ENCODE results near the gene SCYGR4.
"Not testable (repeated sequence)": the region's sequence is repeated elsewhere in the genome, so short reads cannot be mapped to it uniquely, and the experiment has no call there.

SCYGR4 gene

GRCh38 chr2:227657199-227657845 lies 40.0 kb downstream of the SCYGR4 start:
- no peaks in the 10 kb centered on the region for H3K36me3 ChIP-seq (replicated peaks)
- peak overlapping the region; percentile 55 for H3K27ac ChIP-seq
- in situ Hi-C loops (cut with HindIII; ENCODE audit: low pct_ligation_motif_present, low sequenced_read_pairs): no loop called here
- H3K27me3 ChIP-seq (replicated peaks): no peaks in the 10 kb centered on the region
- H3K4me3 ChIP-seq (ENCODE audit: low read depth, low read length): no peak overlapping the region
- DNase-seq: peak; percentile 70
- no peak for TF ChIP-seq CTCF (IDR thresholded peaks at IDR 0.05; ENCODE audit: low read depth, low read length, missing control alignments)

DNA sequence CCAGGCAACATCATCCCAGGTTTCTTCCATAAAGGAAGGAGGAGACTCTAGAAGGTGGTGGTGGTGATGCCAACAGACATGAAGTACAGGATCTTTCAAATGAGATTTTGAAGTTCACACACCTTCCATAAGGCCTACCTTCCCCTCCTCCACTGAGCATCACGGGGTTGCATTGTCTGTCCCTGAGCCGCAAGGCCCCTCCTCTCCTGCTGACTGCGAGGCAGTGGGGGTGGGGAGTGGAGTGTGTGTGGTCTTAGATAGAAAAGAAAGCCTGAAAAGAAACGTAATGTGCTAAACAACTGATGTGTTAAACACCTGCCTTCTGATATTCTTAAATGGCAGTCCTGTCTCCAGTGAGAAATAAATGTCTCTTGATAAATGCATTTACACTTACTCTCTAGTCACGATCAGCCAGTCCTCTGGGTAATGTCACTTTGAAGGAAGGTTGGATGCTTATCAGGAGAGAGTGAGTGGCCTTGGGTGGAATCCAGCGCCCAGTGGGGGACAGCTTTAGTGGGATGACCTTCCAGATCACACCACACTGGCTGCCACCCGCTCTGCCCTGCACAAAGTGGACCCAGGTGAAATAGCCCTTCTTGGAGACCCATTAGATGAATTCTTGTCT lies 43.8 kb downstream of the SCYGR4 start:
- H3K4me3 ChIP-seq (ENCODE audit: low read depth, low read length): no peak overlapping the region
- no peaks in the 10 kb centered on the region for H3K36me3 ChIP-seq (replicated peaks)
- DNase-seq: no peak
- in situ Hi-C loops (cut with HindIII; ENCODE audit: low pct_ligation_motif_present, low sequenced_read_pairs): no loop called here
- no peaks in the 10 kb centered on the region for H3K27me3 ChIP-seq (replicated peaks)
- no peak for TF ChIP-seq CTCF (IDR thresholded peaks at IDR 0.05; ENCODE audit: low read depth, low read length, missing control alignments)
- H3K27ac ChIP-seq: no peak overlapping the region

DNA sequence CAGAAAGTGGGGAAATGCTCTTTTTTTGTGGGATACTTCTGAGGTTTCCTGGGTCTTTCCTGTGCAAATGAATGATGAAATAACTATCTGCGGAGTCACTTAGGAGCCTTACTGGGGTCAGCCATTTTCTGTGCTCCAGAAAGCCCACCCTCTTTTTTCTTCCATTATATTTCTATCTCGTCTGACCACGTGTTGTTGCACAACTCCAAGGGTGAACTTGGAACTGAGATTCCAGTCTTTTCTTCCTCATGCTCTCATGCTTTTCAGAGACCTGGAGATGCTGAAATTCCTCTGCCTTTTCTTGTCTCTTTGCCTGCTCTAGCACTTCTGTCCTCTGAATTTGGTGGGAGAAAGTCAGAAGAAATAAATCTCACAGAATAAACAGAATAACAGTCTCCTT lies 44.5 kb downstream of the SCYGR4 start:
- H3K27me3 ChIP-seq (replicated peaks): no peaks in the 10 kb centered on the region
- no peak overlapping the region for H3K4me3 ChIP-seq (ENCODE audit: low read depth, low read length)
- TF ChIP-seq CTCF (IDR thresholded peaks at IDR 0.05; ENCODE audit: low read depth, low read length, missing control alignments): no peak
- no peak overlapping the region for H3K27ac ChIP-seq
- in situ Hi-C loops (cut with HindIII; ENCODE audit: low pct_ligation_motif_present, low sequenced_read_pairs): no loop called here
- H3K36me3 ChIP-seq (replicated peaks): no peaks in the 10 kb centered on the region
- no peak for DNase-seq

GRCh38 chr2:227665189-227665940 lies 48.1 kb downstream of the SCYGR4 start:
- H3K4me3 ChIP-seq (ENCODE audit: low read depth, low read length): no peak overlapping the region
- no peak for TF ChIP-seq CTCF (IDR thresholded peaks at IDR 0.05; ENCODE audit: low read depth, low read length, missing control alignments)
- no peaks in the 10 kb centered on the region for H3K36me3 ChIP-seq (replicated peaks)
- DNase-seq: no peak
- H3K27me3 ChIP-seq (replicated peaks): no peaks in the 10 kb centered on the region
- in situ Hi-C loops (cut with HindIII; ENCODE audit: low pct_ligation_motif_present, low sequenced_read_pairs): no loop called here
- no peak overlapping the region for H3K27ac ChIP-seq

GRCh38 chr2:227666631-227667170 lies 49.4 kb downstream of the SCYGR4 start, which contains the start of gene SCYGR5:
TSS of gene SCYGR5 (plus strand) at chr2:227666804. CDS start at chr2:227666804, 0 bp downstream.
- H3K27ac ChIP-seq; H3K27me3 ChIP-seq (replicated peaks); H3K36me3 ChIP-seq (replicated peaks); H3K4me3 ChIP-seq (ENCODE audit: low read depth, low read length); DNase-seq; in situ Hi-C loops (cut with HindIII; ENCODE audit: low pct_ligation_motif_present, low sequenced_read_pairs): not testable (repeated sequence)
